ENCODE measurements around the gene MICB. TPM values are rescaled to one million over a fixed set of nuclear protein-coding genes. Genes with fewer than 3 reads are reported as not detected.

Gene MICB
- total and polyA plus RNA-seq, 2 of the 8 experiments (the other 6 are each of a cell fraction or from before 2014, with no cell fraction given) = 16.2 to 25.3 TPM

- TF ChIP-seq CREB1 (IDR thresholded peaks at IDR 0.05) = no peak
- no peak for TF ChIP-seq RFX5 (IDR thresholded peaks at IDR 0.05; ENCODE audit: borderline replicate concordance, low read depth, low read length)
- TF ChIP-seq KDM1A (IDR thresholded peaks at IDR 0.05; ENCODE audit: borderline replicate concordance, low read length) = no peak
- no peak for TF ChIP-seq TAF7 (optimal IDR thresholded peaks at IDR 0.05; ENCODE audit: borderline replicate concordance, low read depth, low read length)
These were observed 17.4 kb upstream of the MICB start (continued) for GRCh38 chr6:31480574-31480973.
